Measurements from ENCODE around the gene CNOT8. TPM values are rescaled to one million over a fixed set of nuclear protein-coding genes. Genes with fewer than 3 reads are reported as not detected.

CNOT8 gene
- total and polyA plus RNA-seq, 9 of the 15 experiments (the other 6 are each of a cell fraction or from before 2014, with no cell fraction given) = 15.2 to 68.9 (median 52.1) TPM

GRCh38 chr5:154857530-154858296 lies 714 bp upstream of the CNOT8 start (continued):
- no peak for TF ChIP-seq RBM15 (IDR thresholded peaks at IDR 0.05; ENCODE audit: insufficient read depth, low read length)
- TF ChIP-seq, protein P1, sequence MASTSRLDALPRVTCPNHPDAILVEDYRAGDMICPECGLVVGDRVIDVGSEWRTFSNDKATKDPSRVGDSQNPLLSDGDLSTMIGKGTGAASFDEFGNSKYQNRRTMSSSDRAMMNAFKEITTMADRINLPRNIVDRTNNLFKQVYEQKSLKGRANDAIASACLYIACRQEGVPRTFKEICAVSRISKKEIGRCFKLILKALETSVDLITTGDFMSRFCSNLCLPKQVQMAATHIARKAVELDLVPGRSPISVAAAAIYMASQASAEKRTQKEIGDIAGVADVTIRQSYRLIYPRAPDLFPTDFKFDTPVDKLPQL (IDR thresholded peaks at IDR 0.05; ENCODE audit: extremely low read depth, insufficient read length) = no peak
- TF ChIP-seq VEZF1 (CRISPR knock-in tag; IDR thresholded peaks at IDR 0.05) = peak; percentile 100
- TF ChIP-seq MYC (IDR thresholded peaks at IDR 0.05; ENCODE audit: low read depth, low read length) = peak; percentile 87
- peak; percentile 94 for TF ChIP-seq MYC (CRISPR knock-in tag; IDR thresholded peaks at IDR 0.05; ENCODE audit: borderline replicate concordance, low read depth)
- TF ChIP-seq TEAD2 (tag; IDR thresholded peaks at IDR 0.05) = no peak
- TF ChIP-seq ZNF699 (CRISPR knock-in tag; IDR thresholded peaks at IDR 0.05; ENCODE audit: insufficient replicate concordance) = no peak
- TF ChIP-seq SMARCA4 (IDR thresholded peaks at IDR 0.05) = no peak
- no peak for TF ChIP-seq KDM5B (IDR thresholded peaks at IDR 0.05; ENCODE audit: insufficient replicate concordance, low read depth, low read length)
- TF ChIP-seq ZBTB1 (CRISPR knock-in tag; IDR thresholded peaks at IDR 0.05; ENCODE audit: borderline replicate concordance, low read depth) = no peak
- no peak for TF ChIP-seq ZNF146 (CRISPR knock-in tag; IDR thresholded peaks at IDR 0.05; ENCODE audit: unreplicated experiment)
- TF ChIP-seq, protein P2, sequence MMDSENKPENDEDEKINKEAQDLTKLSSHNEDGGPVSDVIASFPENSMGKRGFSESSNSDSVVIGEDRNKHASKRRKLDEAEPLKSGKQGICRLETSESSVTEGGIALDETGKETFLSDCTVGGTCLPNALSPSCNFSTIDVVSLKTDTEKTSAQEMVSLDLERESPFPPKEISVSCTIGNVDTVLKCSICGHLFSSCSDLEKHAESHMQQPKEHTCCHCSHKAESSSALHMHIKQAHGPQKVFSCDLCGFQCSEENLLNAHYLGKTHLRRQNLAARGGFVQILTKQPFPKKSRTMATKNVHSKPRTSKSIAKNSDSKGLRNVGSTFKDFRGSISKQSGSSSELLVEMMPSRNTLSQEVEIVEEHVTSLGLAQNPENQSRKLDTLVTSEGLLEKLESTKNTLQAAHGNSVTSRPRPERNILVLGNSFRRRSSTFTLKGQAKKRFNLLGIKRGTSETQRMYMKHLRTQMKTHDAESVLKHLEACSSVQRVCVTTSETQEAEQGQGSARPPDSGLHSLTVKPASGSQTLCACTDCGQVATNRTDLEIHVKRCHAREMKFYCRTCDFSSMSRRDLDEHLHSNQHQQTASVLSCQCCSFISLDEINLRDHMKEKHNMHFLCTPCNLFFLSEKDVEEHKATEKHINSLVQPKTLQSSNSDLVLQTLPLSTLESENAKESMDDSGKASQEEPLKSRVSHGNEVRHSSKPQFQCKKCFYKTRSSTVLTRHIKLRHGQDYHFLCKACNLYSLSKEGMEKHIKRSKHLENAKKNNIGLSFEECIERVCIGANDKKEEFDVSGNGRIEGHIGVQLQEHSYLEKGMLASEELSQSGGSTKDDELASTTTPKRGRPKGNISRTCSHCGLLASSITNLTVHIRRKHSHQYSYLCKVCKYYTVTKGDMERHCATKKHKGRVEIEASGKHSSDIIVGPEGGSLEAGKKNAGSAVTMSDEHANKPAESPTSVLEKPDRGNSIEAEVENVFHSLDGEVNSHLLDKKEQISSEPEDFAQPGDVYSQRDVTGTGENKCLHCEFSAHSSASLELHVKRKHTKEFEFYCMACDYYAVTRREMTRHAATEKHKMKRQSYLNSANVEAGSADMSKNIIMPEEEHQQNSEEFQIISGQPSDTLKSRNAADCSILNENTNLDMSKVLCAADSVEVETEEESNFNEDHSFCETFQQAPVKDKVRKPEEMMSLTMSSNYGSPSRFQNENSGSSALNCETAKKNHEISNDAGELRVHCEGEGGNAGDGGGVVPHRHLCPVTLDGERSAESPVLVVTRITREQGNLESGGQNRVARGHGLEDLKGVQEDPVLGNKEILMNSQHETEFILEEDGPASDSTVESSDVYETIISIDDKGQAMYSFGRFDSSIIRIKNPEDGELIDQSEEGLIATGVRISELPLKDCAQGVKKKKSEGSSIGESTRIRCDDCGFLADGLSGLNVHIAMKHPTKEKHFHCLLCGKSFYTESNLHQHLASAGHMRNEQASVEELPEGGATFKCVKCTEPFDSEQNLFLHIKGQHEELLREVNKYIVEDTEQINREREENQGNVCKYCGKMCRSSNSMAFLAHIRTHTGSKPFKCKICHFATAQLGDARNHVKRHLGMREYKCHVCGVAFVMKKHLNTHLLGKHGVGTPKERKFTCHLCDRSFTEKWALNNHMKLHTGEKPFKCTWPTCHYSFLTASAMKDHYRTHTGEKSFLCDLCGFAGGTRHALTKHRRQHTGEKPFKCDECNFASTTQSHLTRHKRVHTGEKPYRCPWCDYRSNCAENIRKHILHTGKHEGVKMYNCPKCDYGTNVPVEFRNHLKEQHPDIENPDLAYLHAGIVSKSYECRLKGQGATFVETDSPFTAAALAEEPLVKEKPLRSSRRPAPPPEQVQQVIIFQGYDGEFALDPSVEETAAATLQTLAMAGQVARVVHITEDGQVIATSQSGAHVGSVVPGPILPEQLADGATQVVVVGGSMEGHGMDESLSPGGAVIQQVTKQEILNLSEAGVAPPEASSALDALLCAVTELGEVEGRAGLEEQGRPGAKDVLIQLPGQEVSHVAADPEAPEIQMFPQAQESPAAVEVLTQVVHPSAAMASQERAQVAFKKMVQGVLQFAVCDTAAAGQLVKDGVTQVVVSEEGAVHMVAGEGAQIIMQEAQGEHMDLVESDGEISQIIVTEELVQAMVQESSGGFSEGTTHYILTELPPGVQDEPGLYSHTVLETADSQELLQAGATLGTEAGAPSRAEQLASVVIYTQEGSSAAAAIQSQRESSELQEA (IDR thresholded peaks at IDR 0.05; ENCODE audit: low read depth) = no peak
- no peak for TF ChIP-seq ZNF507 (tag; conservative IDR thresholded peaks at IDR 0.05)
- TF ChIP-seq KDM2B (CRISPR knock-in tag; IDR thresholded peaks at IDR 0.05) = no peak
- TF ChIP-seq TCF7L2 (IDR thresholded peaks at IDR 0.05; ENCODE audit: low read depth, low read length) = no peak
- no peak for TF ChIP-seq TOE1 (IDR thresholded peaks at IDR 0.05; ENCODE audit: borderline replicate concordance)
- 0 out of 2 replicates have a peak, but pooled peaks have one; percentile 47 for TF ChIP-seq TOE1 (CRISPR knock-in tag; IDR thresholded peaks at IDR 0.05; ENCODE audit: borderline replicate concordance, low read depth)
